Epithelial cell of prostate (primary cell): ENCODE results near the gene MOK.
"Not testable (repeated sequence)": the region's sequence is repeated elsewhere in the genome, so short reads cannot be mapped to it uniquely, and the experiment has no call there.

Experiments
- DNase-seq: peaks from one replicate; pipeline ENCODE4 v3.0.0-alpha.2; 2011; ENCODE audit warnings: low read depth, low spot score
- H3K27ac ChIP-seq: fragments of 450-650 bp; 2 replicates; pipeline ENCODE4 v1.5.1; 2017; ENCODE audit warnings: mild to moderate bottlenecking

Gene MOK

DNA sequence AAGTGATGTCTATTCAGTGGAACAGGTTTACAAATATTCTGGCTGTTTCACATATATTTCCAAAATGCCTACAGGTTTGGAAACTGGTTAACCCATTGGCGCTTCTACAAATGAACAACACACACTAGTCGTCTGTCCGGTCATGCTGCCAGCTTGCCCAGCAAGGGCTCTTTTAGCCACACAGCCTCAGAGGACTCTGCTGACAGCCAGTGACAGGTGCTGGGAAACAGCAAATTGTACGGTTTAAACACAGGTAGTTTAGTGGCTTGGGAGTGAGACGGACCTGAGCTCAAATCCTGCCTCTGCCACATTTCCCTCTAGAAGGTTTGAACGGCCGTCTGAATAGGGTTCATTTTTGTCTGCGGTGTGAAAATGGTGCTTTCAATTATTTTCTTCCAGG is 53.8 kb downstream of the MOK start:
- H3K27ac ChIP-seq: no peak overlapping the region
- DNase-seq: no peak

DNA sequence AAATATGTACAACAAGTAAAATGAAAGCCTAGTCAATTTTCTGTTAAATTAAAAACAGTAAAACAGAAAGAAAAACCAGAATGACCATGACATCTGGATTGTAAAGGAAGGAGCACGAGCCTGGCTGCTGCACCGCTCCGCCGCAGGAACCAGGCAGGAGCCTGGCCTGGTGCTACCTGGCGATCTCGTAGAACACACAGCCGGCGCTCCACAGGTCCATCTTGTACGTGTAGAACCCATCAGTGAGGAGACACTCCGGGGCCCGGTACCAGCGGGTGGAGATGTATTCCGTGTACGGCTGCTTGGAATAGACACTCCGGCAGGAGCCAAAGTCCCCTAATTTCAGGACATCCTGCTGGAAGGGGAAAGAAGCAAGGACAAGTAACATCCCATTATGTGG is 54.3 kb downstream of the MOK start:
- DNase-seq: no peak
- H3K27ac ChIP-seq: no peak overlapping the region

DNA sequence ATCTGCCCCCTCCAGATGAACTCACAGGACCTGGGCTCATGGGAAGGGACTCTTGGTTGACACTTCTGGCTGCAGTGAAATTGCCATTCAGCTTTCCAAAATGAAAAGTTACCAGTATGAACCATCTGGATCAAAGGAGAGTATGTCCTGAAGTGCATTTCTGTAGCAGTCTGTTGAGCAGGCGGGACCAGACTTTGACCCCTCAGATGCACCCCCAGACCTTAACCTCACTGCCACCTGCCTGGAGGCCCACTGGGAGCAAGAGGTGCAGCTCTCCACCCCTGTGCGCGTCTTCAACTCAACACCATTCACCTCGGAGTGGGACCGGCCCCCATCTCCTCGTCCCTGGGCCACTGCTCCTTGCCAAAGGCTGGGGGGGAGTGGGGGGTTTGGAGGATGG is 55.0 kb downstream of the MOK start:
- H3K27ac ChIP-seq: no peak overlapping the region

DNA sequence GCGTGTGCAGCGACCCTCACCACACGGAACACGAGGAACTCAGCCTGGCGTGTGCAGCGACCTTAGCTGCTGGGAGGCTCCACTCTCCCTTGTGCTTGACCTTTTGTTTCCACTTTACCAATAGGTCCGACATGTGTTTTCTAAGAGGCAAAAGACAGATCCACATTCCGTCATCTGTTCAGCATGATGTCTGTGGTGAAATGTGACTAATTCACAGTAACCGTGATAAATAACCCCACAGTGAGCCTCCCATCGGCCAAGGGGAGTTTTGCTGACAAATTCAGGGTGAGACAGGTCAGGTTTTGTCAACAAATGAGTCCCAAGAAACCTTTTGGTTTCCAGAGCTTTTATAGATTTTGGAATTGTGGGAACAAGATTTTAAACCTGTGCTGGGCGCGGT is 55.9 kb downstream of the MOK start:
- no peak for DNase-seq
- no peak overlapping the region for H3K27ac ChIP-seq

More for the DNA sequence above, 55.0 kb downstream of the MOK start:
- no peak for DNase-seq

DNA sequence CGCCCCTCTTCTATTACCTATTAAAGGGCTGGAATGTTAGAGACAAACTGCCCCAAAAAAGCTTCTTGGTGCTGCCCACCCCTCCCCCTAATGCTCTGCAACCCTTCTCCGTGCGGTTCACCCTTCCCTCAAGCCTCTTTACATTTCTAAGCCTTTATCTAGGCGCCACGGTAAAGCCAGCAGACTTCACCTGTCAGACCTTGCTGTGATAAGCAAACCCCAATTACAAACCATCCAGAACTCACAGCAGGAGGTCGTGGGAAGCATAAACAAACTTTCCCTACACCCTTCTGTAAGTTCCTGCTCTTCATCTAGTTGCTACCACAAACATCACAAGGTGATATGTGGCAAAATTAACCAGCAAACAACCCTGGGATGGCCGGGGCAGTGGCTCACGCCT is 56.8 kb downstream of the MOK start:
- no peak for DNase-seq
- H3K27ac ChIP-seq: no peak overlapping the region

DNA sequence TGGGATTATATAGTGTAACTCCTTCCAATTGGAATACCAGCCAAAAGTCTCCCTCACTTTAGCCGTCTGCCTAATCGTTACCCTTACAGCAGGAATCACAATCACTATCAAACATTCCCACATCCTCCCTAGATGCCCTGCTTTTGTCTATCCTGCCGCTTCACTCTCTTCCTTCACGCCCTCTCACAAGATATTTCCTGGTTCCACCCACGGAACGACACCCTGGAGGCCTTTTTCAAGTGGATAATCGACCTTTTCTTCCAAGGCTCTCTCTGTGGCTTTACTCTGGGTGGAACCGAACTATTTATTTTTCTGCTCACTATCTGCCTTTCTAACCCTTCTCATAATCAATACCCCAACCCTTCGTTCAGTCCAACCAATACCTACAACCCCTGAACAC is 58.9 kb downstream of the MOK start:
- no peak for DNase-seq
- H3K27ac ChIP-seq: no peak overlapping the region

DNA sequence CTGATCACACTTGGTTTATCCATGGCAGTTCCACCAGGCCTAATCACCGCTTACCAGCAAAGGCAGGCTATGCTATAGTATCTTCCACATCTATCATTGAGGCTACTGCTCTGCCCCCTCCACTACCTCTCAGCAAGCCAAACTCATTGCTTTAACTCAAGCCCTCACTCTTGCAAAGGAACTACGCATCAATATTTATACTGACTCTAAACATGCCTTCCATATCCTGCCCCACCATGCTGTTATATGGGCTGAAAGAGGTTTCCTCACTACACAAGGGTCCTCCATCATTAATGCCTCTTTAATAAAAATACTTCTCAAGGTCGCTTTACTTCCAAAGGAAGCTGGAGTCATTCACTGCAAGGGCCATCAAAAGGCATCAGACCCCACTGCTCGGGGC is 61.2 kb downstream of the MOK start:
- H3K27ac ChIP-seq, DNase-seq: not testable (repeated sequence)

DNA sequence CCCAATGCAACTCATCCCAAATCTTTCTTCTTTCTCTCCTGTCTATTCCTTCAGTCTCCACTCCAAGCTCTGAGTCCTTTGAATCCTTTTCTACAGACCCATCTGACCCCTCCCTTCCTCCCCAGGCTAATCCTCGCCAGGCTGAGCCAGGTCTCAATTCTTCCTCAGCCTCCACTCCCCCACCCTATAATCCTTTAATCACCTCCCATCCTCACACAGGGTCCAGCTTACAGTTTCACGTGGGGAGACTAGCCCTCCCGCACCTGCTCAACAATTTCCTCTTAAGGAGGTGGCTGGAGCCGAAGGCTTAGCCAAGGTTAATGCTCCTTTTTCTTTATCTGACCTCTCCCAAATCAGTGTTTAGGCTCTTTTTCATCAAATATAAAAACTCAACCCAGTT is 63.8 kb downstream of the MOK start:
- no peak overlapping the region for H3K27ac ChIP-seq
- no peak for DNase-seq

DNA sequence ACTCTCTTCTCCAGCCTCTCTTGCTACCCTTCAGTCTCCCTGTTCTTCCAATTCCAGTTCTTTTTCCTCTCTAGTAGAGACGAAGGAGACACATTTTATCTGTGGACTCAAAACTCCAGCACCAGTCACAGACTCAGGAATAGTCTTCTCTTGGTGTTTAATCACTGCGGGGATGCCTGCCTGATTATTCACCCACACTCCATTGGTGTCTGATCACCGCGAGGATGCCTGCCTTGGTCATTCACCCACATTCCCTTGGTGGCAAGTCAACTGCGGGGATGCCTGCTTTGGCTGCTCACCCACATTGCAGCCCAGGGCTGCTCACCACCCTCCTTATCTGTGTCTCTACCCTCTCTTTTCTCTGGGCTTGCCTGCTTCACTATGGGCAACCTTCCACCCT is 64.5 kb downstream of the MOK start:
- not testable (repeated sequence) for DNase-seq, H3K27ac ChIP-seq

DNA sequence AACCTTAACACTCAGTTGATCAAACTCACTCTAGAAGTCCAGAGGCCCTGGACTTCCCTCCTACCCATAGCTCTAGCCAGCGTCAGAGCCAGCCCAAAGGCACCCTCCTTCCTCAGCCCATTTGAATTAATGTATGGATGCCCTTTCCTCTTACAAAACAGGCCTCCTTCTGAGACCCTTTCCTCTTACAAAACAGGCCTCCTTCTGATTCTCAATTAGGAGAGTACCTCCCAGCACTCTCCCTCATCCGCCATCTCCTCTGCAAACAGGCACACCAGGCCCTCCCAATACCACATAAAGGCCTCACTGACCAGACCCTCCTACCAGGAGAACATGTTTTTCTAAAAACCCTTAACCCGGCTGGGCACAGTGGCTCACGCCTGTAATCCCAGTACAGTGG is 65.7 kb downstream of the MOK start:
- DNase-seq: no peak
- no peak overlapping the region for H3K27ac ChIP-seq

DNA sequence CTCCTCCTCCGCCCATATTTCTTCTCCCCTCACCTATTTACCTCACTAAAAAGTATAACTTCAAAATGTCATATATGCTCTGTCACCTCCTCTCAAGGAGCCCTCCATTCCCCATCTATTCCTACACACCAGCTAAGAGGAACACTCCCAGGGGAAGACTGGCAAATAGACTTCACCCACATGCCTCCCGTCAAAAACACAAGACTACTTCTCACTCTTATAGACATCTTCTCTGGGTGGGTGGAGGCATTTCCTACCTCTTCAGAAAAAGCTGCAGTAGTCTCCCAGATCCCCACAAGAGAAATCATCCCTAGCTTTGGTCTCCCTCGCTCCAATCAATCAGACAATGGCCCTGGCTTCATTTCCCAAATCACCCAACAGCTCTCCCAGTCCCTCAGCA is 66.2 kb downstream of the MOK start:
- no peak for DNase-seq
- H3K27ac ChIP-seq: no peak overlapping the region

DNA sequence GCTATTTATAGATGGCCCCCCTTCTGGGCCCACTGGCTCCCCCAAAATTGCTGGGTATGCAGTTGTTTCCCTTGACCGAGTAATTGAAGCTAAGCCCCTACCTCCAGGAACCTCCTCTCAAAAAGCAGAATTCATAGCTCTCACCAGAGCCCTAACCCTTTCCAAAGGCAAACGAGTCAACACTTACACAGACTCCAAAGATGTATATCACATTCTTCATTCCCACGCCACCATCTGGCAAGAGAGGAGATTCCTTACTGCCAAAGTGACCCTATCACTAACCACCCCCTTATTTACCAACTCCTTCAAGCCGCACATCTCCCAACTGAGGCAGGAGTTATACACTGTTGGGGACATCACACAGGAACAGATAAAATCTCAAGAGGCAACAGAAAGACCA is 66.8 kb downstream of the MOK start:
- no peak for DNase-seq
- no peak overlapping the region for H3K27ac ChIP-seq

DNA sequence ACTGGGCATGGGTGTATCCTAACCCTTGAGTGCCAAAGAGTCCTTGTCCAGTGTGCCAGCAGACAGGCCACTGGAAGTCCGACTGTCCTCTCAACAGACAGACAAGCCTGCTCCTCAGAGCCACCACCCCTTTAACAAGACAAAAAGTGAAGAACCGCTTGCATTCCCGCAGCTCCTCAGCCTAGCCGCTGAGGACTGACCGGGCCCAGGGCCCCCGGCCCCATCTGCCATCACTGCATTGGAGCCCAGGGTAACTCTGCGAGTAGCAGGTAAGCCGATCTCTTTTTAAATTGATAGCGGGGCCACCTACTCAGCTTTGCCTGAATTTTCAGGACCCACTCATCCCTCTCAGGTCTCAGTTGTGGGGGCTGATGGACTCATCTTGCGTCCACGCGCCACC is 68.9 kb downstream of the MOK start:
- H3K27ac ChIP-seq: no peak overlapping the region
- no peak for DNase-seq

DNA sequence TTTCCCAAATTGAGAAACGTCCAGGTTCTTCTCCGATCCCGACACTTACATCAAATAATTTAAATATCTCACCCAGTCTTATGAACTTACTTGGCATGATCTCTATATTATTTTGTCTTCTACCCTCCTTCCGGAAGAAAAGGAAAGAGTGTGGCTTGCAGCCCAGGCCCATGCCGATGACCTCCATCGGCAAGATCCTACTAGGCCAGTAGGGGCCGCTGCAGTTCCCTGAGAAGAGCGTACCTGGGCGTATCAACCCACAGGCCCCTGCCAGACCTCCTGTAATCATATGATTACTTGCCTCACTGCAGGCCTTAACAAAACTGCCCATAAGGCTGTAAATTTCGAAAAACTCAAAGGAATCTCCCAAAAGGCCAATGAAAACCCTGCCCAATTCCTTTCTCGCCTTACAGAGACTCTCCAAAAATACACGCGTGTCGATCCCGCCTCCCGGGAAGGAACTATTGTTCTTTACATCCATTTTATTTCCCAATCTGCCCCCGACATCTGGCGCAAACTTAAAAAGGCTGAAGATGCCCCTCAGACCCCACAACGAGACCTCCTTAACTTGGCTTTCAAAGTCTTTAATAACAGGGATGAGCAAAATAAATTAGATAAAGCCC is 69.6 kb downstream of the MOK start:
- H3K27ac ChIP-seq: no peak overlapping the region
- peak; percentile 20 for DNase-seq

DNA sequence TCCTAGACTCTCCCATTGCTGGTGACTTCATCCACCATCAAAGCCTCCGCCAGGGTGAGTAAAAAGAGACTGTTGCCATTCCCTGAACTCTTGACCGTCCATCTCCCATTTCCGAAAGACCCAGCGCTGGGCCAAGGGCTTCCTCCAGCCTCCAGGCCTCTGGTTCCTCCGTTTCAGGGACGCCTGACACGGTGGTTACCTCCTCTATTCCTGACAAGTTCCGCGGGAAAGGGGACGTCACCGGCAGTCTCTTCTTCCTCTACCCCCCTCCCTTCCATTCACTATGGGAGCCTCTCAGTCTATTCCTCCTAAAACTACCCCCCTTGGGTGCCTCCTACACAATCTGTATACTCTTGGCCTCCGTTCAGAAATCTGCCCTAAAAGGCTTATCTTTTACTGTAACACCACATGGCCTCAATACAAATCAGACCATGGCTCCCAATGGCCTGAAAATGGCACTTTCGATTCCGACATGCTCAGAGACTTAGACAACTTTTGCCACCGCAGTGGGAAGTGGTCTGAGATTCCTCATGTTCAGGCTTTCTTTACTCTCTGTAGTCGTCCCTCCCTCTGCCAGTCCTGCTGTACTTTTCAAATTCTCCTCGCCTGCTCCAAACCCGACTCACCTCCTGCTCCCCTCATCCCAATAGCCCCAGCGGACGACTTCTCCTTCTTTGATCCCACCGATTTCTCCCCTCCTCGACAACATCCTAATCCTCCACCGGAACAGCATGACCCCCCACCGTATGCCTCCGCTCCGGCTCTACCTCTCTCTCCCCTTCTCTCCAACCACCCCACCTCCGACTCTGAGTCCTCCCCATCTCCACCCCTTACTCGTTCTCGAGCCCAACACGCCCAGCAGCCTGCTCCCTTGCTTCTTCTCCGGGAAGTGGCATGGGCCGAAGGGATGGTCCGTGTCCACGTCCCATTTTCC is 70.4 kb downstream of the MOK start:
- DNase-seq: no peak
- no peak overlapping the region for H3K27ac ChIP-seq

DNA sequence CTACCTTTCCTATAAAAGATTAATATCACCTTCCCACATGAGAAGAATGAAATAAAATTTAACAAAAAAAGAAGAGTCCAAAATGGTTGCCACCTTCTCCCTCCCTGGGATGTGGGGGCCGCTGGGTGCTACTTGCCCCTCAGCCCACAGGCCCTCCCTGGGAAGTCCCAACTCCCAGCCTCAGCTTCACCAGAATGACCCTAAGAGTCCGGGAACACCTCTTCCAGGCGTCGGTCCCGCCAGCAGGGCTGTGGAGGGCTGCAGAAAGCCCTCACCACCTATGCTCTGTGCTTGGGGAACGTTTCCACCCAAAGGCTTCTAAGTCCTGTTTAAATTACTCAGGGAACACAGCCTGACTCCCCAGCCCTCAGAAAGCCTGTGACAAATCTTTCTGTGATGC is 71.9 kb downstream of the MOK start:
- DNase-seq: no peak
- H3K27ac ChIP-seq: no peak overlapping the region

DNA sequence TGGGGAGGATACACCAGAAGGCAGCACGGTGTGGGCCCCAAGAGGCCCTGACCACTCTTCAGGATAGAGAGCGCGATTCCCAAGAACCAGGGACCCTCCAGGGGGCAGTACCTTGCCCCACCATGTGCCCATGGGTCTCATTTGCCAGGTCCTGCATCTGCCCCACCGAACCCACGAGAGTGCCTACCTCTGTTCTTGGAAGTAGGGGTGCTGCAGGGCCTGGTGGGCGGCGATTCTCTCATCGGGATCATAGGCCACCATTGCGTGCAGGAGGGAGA is 72.7 kb downstream of the MOK start:
- H3K27ac ChIP-seq: no peak overlapping the region
- DNase-seq: no peak

DNA sequence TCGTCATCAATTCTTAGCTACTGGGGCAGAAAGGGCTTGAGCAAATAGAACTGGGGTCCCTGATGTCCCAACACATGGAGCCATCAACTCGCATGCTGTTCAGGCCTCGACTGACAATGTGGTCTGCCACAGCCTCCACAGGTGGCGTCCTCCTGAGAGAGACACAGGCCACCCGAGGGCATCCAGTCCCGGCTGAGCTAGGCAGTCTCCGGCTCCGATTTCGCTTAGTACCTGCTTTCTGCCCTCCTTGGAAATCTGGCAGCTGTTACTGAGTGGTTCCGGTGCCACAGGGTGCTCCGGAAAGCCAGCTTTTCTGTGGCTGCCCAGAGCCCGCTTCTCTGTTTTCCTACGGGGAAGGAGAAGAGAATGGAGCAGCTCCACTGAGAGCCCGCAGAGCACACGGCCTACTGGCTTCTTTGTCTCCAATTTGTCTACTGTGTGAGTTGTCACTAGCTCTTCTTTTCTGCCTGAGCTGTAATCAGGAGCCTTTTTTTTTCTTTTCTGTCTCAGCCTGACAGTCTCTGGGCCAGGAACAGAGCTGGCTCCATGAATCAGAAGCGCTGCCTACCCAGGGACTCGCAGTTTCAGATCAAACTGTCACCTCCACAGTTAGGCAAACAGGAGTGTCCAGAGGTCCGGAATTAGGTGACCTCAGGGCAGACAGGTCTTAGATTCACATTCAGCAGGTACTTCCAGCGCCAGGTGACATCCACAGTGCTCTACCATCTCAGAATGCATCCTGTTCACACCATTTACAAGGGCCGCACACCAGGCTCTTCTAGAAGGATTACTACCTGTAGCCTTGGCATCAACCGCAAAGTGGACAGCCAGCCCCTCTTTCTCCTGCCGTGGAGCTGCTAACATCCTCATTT is 73.3 kb downstream of the MOK start:
- no peak for DNase-seq
- no peak overlapping the region for H3K27ac ChIP-seq

DNA sequence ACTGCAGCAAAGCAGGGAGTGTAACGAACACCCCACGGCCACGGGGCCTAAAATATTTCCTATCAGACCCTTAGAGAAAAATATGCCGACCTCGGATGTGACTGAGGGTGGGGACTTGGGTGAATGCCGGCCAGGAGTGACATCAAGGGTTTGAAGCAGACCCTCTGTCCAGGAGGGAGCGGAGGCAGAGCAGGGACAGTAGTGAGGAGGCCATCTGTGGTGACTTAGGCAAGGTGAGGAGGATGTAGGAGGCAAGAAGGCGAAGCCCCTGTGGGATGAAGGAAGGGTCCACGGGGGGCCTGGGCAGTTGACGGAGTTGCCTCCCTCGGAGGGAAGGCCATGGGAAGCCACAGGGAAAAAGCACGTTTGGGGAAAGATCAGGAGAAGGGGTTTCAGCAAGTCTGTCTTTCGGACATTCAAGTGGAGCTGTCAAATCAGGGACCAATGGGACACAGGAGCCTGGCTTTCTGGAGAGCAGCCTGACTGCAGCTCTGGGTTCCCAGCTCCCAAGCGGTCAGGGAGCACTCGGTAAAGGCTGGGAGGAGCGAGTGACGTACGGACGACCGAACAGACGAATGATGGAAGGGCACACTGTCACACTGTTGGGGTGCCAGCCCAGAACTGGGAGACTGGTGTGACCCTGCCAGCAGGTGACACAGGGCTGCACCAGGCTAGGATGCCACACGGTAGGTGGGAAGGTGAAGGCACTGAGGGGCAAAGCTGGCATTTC is 74.3 kb downstream of the MOK start:
- no peak for DNase-seq
- H3K27ac ChIP-seq: no peak overlapping the region

DNA sequence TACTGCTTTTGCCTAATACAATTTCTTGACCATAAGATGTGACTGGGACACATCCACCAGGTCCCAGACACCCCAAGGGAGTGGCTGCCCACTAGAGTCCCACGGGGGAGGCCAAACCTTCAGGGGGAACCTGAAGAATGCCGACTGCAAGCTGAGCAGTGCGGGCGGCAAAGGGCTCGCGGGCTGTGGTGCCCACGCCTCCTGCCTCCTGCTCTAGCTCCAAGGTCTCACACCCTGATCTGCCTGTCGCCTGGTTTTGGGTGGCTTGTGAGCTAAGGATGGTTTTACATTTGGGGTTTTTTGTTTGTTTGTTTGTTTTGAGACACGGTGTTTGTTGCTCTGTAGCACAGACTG is 75.2 kb downstream of the MOK start:
- H3K27ac ChIP-seq: no peak overlapping the region
- no peak for DNase-seq
